GDM1 (cell line): ENCODE data around the gene ANGPTL8.

Experiments used
- DNase-seq: peaks from one replicate; lab custom pipeline; 2025; lab: John Stamatoyannopoulos, UW

ANGPTL8 gene

GRCh38 chr19:11239377-11240000, at the start of gene ANGPTL8:
ANGPTL8 (plus strand) TSS chr19:11239619; CDS start chr19:11239638, 19 bp downstream.
- no peak for DNase-seq

- no peak for DNase-seq
Observed at GRCh38 chr19:11190501-11190900, 48.9 kb upstream of the ANGPTL8 start.

GRCh38 chr19:11191273-11191755, 48.1 kb upstream of the ANGPTL8 start:
- no peak for DNase-seq

- no peak for DNase-seq
Observed at GRCh38 chr19:11191934-11192333, 47.5 kb upstream of the ANGPTL8 start.

GRCh38 chr19:11192957-11193939, 46.2 kb upstream of the ANGPTL8 start:
- DNase-seq, result no peak

- DNase-seq, result no peak
Observed at GRCh38 chr19:11194173-11194572, 45.2 kb upstream of the ANGPTL8 start.

GRCh38 chr19:11194656-11195558, 44.5 kb upstream of the ANGPTL8 start:
- no peak for DNase-seq

- DNase-seq, result no peak
Observed at GRCh38 chr19:11195681-11196080, 43.7 kb upstream of the ANGPTL8 start.

GRCh38 chr19:11196406-11197287, 42.8 kb upstream of the ANGPTL8 start:
- no peak for DNase-seq

GRCh38 chr19:11197291-11198174, 41.9 kb upstream of the ANGPTL8 start, which contains the start of gene KANK2:
KANK2 (minus strand) TSS chr19:11197545; CDS start chr19:11194511, 3,034 bp downstream.
- DNase-seq, result peak; percentile 77

GRCh38 chr19:11198175-11198534, 41.3 kb upstream of the ANGPTL8 start:
- DNase-seq, result no peak

GRCh38 chr19:11198769-11199424, 40.5 kb upstream of the ANGPTL8 start:
- DNase-seq, result no peak

GRCh38 chr19:11199517-11199916, 39.9 kb upstream of the ANGPTL8 start:
- no peak for DNase-seq

GRCh38 chr19:11200015-11200574, 39.3 kb upstream of the ANGPTL8 start:
- DNase-seq, result no peak

- no peak for DNase-seq
Observed at GRCh38 chr19:11200931-11201330, 38.5 kb upstream of the ANGPTL8 start.

- DNase-seq, result no peak
Observed at GRCh38 chr19:11201791-11202190, 37.6 kb upstream of the ANGPTL8 start.

- DNase-seq, result no peak
Observed at GRCh38 chr19:11202488-11203193, 36.8 kb upstream of the ANGPTL8 start.
